ENCODE data around the gene LRRC47.

LRRC47 gene

DNA sequence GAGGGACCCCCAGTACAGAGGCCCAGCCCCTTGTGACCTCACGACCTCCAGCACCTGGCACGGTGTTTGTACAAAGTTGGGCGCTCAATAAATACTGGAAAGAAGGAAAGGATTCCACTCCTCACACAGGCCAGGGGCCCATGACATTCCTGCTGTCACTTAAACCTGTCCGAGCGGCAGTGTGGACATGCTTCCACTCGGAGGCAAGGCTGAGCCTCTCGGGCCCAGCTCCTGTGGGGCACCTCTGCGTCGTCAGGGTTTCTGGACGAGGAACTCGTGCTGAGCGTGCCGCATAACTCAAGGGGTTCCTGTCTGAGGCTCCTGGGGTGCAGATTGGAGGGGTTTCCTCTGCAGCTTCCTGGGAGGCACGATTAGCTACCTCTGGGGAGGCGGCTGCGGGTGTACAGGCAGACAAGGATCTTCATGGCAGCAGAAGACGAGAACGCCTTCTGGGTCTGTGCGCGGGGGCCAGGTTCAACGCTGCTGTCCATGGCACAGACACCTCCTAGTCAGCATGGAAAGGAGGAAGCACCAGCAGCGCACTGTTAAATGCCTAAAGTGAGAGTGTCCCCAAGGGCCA lies 27.4 kb downstream of the LRRC47 start:
- Histone ChIP-seq H3K27ac (replicated peaks) (no peak overlapping the region), H3K27me3 (ENCODE audit: insufficient read depth, poor library complexity, severe bottlenecking) (peaks cover 6% of the 10 kb centered on the region), H3K4me3 (replicated peaks; ENCODE audit: insufficient read depth, low read length) (no peak overlapping the region)
- TF ChIP-seq REST (IDR thresholded peaks at IDR 0.05; ENCODE audit: insufficient replicate concordance, low read depth) (no peak), GABPA (IDR thresholded peaks at IDR 0.05; ENCODE audit: low read depth) (no peak), POLR2AphosphoS5 (IDR thresholded peaks at IDR 0.05; ENCODE audit: low read depth) (no peak)
- DNase-seq (ENCODE audit: low read depth in 1 of 2, low spot score in 1 of 2) = no peak

- Histone ChIP-seq H3K27ac (replicated peaks) (no peak overlapping the region), H3K4me3 (replicated peaks; ENCODE audit: insufficient read depth, low read length) (no peak overlapping the region), H3K27me3 (ENCODE audit: insufficient read depth, poor library complexity, severe bottlenecking) (peaks cover 6% of the 10 kb centered on the region)
- no peak for DNase-seq (ENCODE audit: low read depth in 1 of 2, low spot score in 1 of 2)
- TF ChIP-seq POLR2AphosphoS5 (IDR thresholded peaks at IDR 0.05; ENCODE audit: low read depth) (no peak), REST (IDR thresholded peaks at IDR 0.05; ENCODE audit: insufficient replicate concordance, low read depth) (no peak)
- TF ChIP-seq, protein P1, sequence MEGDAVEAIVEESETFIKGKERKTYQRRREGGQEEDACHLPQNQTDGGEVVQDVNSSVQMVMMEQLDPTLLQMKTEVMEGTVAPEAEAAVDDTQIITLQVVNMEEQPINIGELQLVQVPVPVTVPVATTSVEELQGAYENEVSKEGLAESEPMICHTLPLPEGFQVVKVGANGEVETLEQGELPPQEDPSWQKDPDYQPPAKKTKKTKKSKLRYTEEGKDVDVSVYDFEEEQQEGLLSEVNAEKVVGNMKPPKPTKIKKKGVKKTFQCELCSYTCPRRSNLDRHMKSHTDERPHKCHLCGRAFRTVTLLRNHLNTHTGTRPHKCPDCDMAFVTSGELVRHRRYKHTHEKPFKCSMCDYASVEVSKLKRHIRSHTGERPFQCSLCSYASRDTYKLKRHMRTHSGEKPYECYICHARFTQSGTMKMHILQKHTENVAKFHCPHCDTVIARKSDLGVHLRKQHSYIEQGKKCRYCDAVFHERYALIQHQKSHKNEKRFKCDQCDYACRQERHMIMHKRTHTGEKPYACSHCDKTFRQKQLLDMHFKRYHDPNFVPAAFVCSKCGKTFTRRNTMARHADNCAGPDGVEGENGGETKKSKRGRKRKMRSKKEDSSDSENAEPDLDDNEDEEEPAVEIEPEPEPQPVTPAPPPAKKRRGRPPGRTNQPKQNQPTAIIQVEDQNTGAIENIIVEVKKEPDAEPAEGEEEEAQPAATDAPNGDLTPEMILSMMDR (IDR thresholded peaks at IDR 0.05; ENCODE audit: insufficient read depth, low read length) = no peak
Observed at GRCh38 chr1:3767328-3767925, 28.9 kb downstream of the LRRC47 start.

DNA sequence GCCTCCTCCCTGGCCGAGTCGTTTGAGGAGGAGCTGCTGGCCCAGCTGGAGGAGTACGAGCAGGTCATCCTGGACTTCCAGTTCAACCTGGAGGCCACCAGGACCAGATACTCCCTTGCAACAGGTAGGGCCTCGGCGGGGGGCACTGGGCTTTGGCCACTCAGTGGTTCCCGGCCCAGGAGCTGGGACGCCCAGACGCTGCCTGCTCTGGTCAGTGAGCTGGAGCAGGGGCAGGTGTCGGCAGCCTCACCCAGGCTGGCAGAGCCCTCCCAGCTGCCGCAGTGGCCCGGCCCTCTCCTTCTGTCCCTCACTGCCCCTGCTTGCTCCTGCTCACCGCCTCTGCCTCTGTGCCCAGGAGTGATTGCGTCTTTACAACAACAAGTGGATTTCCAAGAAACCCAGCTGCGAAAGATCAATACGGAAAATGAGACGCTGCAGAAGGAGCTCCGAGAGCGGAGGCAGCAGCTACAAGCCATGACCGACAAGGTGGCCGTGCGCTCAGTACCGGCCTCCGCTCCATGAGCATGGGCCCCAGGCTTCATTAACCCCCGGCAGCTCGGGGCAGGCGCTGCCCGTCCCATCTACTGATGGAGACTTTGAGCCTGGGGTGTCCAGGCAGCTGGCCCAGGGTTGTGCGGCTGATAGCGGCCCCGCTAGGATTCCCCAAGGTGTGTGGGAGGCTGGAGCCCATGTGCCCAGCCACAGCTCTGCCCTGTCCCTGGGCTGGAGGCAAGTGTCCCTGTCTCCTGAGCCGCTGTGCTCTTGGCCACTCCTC lies 32.8 kb downstream of the LRRC47 start:
- DNase-seq (ENCODE audit: low read depth in 1 of 2, low spot score in 1 of 2) = no peak
- H3K27me3 ChIP-seq (ENCODE audit: insufficient read depth, poor library complexity, severe bottlenecking) = peaks cover 5% of the 10 kb centered on the region

More for the DNA sequence above, 32.8 kb downstream of the LRRC47 start:
- Histone ChIP-seq H3K4me3 (replicated peaks; ENCODE audit: insufficient read depth, low read length) (no peak overlapping the region), H3K27ac (replicated peaks) (no peak overlapping the region)
- TF ChIP-seq POLR2AphosphoS5 (IDR thresholded peaks at IDR 0.05; ENCODE audit: low read depth) = no peak
- TF ChIP-seq, protein P1 (IDR thresholded peaks at IDR 0.05; ENCODE audit: insufficient read depth, low read length) = no peak
- no peak for TF ChIP-seq REST (IDR thresholded peaks at IDR 0.05; ENCODE audit: insufficient replicate concordance, low read depth)
- TF ChIP-seq SPI1 (IDR thresholded peaks at IDR 0.05; ENCODE audit: borderline replicate concordance, low read depth) = no peak
- no peak for TF ChIP-seq GABPA (IDR thresholded peaks at IDR 0.05; ENCODE audit: low read depth)

Measured in HL-60 (cell line).